ENCODE measurements around the gene FOSL2. TPM values are rescaled to one million over a fixed set of nuclear protein-coding genes. Genes with fewer than 3 reads are reported as not detected.

Gene FOSL2
- total RNA-seq, 1 experiment from 2014 or later, result 44.8 TPM

DNA sequence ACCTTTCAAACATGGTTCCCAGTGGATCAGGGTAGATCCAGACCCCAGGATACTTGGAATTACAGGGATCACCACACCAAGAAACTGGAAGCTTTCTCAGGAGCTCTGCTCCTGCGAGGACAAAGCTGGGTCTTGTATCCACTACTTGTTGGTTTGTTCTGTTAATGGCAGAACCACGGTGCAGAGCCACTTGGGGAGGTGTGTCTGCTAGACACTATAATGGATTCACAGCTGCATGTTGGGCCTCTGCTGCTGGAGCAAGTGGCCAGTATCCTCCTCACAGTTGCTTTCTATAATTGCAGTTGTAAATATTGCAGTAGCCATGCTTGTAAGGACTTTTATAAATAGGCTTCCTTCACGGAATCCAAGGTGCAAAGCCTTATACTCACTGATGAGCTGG, 12.9 kb downstream of the FOSL2 start:
- POLR2A ChIA-PET, result no interaction called here
- Histone ChIP-seq H2AFZ (ENCODE audit: low read depth, low read length, poor library complexity, severe bottlenecking) (no peak overlapping the region), H3K4me1 (ENCODE audit: control insufficient read depth in 1 of 2, insufficient read depth in 2 of 2, low read length in 2 of 2) (peaks cover 32 to 55% of the 10 kb centered on the region in 2 experiments), H3K9me2 (ENCODE audit: insufficient read depth) (no peaks in the 10 kb centered on the region), H3K9ac (ENCODE audit: low read length) (no peak overlapping the region), H3K79me2 (ENCODE audit: insufficient read depth, low read length) (peaks cover 33% of the 10 kb centered on the region), H3K4me2 (ENCODE audit: low read length) (0 out of 2 replicates have a peak overlapping the region, but pooled peaks have one; percentile 4), H3K4me3 (replicated peaks in 1 of 2; ENCODE audit: low read depth in 1 of 2, low read length in 2 of 2) (no peak overlapping the region), H3K27ac (ENCODE audit: low read depth, low read length) (no peak overlapping the region), H3K27me3 (ENCODE audit: insufficient read depth, low read length) (no peaks in the 10 kb centered on the region), H4K20me1 (ENCODE audit: insufficient read depth) (no peaks in the 10 kb centered on the region), H3K36me3 (ENCODE audit: control insufficient read depth in 1 of 2, insufficient read depth in 2 of 2, low read length in 2 of 2) (peaks cover 0 to 38% of the 10 kb centered on the region in 2 experiments; a peak in 2 of 4 replicates), H3K9me3 (ENCODE audit: control insufficient read depth in 1 of 2, insufficient read depth in 1 of 2, low read depth in 1 of 2, low read length in 2 of 2) (no peaks in the 10 kb centered on the region)
- TF ChIP-seq TCF7L2 (IDR thresholded peaks at IDR 0.05; ENCODE audit: borderline replicate concordance, extremely low read depth, insufficient read depth, insufficient read length), result no peak
- no peak for TF ChIP-seq CEBPB (IDR thresholded peaks at IDR 0.05; ENCODE audit: low read depth)
- no peak for TF ChIP-seq ZFX (IDR thresholded peaks at IDR 0.05)
- TF ChIP-seq, protein P1, sequence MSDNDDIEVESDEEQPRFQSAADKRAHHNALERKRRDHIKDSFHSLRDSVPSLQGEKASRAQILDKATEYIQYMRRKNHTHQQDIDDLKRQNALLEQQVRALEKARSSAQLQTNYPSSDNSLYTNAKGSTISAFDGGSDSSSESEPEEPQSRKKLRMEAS (IDR thresholded peaks at IDR 0.05), result no peak
- TF ChIP-seq EZH2phosphoT487 (IDR thresholded peaks at IDR 0.05; ENCODE audit: borderline replicate concordance), result no peak
- no peak for TF ChIP-seq ELF1 (IDR thresholded peaks at IDR 0.05; ENCODE audit: borderline replicate concordance, low read depth)
- TF ChIP-seq RAD21 (IDR thresholded peaks at IDR 0.05; ENCODE audit: low read depth), result no peak
- no peak for TF ChIP-seq EZH2 (IDR thresholded peaks at IDR 0.05)
- TF ChIP-seq, protein P2, sequence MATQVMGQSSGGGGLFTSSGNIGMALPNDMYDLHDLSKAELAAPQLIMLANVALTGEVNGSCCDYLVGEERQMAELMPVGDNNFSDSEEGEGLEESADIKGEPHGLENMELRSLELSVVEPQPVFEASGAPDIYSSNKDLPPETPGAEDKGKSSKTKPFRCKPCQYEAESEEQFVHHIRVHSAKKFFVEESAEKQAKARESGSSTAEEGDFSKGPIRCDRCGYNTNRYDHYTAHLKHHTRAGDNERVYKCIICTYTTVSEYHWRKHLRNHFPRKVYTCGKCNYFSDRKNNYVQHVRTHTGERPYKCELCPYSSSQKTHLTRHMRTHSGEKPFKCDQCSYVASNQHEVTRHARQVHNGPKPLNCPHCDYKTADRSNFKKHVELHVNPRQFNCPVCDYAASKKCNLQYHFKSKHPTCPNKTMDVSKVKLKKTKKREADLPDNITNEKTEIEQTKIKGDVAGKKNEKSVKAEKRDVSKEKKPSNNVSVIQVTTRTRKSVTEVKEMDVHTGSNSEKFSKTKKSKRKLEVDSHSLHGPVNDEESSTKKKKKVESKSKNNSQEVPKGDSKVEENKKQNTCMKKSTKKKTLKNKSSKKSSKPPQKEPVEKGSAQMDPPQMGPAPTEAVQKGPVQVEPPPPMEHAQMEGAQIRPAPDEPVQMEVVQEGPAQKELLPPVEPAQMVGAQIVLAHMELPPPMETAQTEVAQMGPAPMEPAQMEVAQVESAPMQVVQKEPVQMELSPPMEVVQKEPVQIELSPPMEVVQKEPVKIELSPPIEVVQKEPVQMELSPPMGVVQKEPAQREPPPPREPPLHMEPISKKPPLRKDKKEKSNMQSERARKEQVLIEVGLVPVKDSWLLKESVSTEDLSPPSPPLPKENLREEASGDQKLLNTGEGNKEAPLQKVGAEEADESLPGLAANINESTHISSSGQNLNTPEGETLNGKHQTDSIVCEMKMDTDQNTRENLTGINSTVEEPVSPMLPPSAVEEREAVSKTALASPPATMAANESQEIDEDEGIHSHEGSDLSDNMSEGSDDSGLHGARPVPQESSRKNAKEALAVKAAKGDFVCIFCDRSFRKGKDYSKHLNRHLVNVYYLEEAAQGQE (IDR thresholded peaks at IDR 0.05; ENCODE audit: low read depth), result no peak
- TF ChIP-seq SRF (IDR thresholded peaks at IDR 0.05; ENCODE audit: low read depth), result no peak
- no peak for TF ChIP-seq FOSL1 (IDR thresholded peaks at IDR 0.05; ENCODE audit: low read depth)
- TF ChIP-seq POLR2AphosphoS5 (IDR thresholded peaks at IDR 0.05; ENCODE audit: low read depth, low read length), result no peak
- CTCF ChIA-PET, result no interaction called here
- no peak for ATAC-seq
- intact Hi-C loops (cut with micrococcal nuclease), result no loop called here
- RAD21 ChIA-PET (ENCODE audit: low non-redundant PET in 1 of 2, low total read pairs in 2 of 2, uncharacterized antibody in 2 of 2, unreplicated experiment in 2 of 2), result no interaction called here
- no TSS peak for BruUV-seq (replicated peaks)
- no peak for DNase-seq (ENCODE audit: low read depth, low spot score)

Data from HCT116 (cell line).